Choroid plexus epithelial cell (primary cell): ENCODE results near the gene CASD1.

Experiments
- DNase-seq: peaks from one replicate; pipeline ENCODE4 v3.0.0-alpha.2; 2010; ENCODE audit warnings: low read depth
- H3K4me3 ChIP-seq: 2 replicates; pipeline ENCODE4 v1.5.1; 2011; ENCODE audit warnings: low read depth, mild to moderate bottlenecking, control low read depth, low read length, moderate library complexity
- TF ChIP-seq, protein P1 (sequence below): conservative IDR thresholded peaks from 2 replicates; pipeline ENCODE4 v1.5.1; 2011; ENCODE audit warnings: low read depth, mild to moderate bottlenecking, control low read depth, inconsistent platforms, low read length, moderate library complexity

The CASD1 gene

DNA sequence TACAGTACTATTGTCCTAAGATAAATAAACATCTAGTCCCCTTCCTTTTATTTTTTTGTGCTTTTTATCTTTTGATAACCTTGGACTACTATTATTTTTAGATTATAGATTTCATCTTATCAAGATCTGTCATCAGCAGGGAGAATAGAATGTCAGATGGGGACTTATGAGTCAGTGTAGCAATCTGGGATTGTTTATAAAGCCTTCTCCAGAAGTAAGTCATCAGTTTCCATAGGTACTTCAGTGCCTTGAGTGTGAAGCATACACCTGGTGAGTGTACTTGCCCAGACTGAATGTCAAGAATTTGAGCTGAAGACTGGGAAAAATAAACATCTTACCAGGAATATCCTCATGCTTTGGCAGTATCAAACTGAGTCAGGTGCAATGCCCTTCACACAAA, 2.1 kb downstream of the CASD1 start:
- no peak overlapping the region for H3K4me3 ChIP-seq
- DNase-seq = peak; percentile 5
- TF ChIP-seq, protein P1, sequence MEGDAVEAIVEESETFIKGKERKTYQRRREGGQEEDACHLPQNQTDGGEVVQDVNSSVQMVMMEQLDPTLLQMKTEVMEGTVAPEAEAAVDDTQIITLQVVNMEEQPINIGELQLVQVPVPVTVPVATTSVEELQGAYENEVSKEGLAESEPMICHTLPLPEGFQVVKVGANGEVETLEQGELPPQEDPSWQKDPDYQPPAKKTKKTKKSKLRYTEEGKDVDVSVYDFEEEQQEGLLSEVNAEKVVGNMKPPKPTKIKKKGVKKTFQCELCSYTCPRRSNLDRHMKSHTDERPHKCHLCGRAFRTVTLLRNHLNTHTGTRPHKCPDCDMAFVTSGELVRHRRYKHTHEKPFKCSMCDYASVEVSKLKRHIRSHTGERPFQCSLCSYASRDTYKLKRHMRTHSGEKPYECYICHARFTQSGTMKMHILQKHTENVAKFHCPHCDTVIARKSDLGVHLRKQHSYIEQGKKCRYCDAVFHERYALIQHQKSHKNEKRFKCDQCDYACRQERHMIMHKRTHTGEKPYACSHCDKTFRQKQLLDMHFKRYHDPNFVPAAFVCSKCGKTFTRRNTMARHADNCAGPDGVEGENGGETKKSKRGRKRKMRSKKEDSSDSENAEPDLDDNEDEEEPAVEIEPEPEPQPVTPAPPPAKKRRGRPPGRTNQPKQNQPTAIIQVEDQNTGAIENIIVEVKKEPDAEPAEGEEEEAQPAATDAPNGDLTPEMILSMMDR = no peak

GRCh38 chr7:94512735-94513564, 3.3 kb downstream of the CASD1 start:
- DNase-seq = no peak
- H3K4me3 ChIP-seq = no peak overlapping the region
- TF ChIP-seq, protein P1 = no peak

- DNase-seq = peak; percentile 5
- TF ChIP-seq, protein P1 = no peak
- H3K4me3 ChIP-seq = no peak overlapping the region
Observed at GRCh38 chr7:94513565-94513860, 3.9 kb downstream of the CASD1 start.

- H3K4me3 ChIP-seq = no peak overlapping the region
- no peak for DNase-seq
- TF ChIP-seq, protein P1 = no peak
Observed at GRCh38 chr7:94514140-94514889, 4.7 kb downstream of the CASD1 start.

DNA sequence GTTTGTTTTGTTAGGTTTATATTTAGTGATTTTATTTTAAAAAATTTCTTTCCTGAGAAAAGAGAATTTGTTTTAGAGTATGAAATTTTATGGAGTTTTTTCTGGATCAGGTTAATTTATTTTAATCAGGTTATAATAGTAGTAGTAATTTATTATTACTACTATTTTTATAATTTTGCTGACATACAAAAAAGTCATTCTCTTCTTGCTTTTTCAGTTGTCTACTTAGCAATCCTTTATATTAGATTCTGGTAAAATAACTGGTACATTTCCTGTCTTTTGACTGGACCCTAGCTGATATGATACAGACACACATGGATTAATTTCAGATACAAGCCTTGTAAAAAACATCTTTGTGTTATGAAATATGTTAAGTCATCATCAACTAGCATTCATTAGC, 5.3 kb downstream of the CASD1 start:
- DNase-seq = no peak
- H3K4me3 ChIP-seq = no peak overlapping the region
- TF ChIP-seq, protein P1 = no peak

DNA sequence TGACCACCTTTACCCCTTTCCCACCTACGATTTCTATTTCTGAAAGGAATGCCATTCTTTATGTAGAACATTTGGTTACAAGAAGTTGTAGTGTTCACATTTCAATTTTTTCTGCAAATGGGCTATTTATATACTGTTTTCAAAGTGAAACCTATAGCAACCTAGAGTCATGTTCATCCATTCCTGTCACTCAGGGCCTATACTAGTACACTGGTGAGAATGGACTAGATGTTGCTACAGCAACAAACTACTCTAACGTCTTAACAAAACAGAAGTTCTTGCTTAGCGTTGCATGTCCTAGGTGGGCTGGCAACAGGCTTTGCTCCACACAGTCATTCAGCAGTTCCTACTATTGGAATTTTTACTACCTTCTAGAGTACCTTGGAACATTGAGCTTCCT, 16.3 kb downstream of the CASD1 start:
- no peak for DNase-seq
- H3K4me3 ChIP-seq = no peak overlapping the region

More for the DNA sequence above, 16.3 kb downstream of the CASD1 start:
- TF ChIP-seq, protein P1 = no peak
